Astrocyte of the spinal cord (primary cell): ENCODE measurements around the gene ZBTB20.
A peak's percentile ranks its signal among the peaks of the same experiment; 100 is the strongest.

ENCODE experiments used
- DNase-seq: peaks from one replicate; pipeline ENCODE4 v3.0.0; 2011; ENCODE audit warnings: low read depth, low spot score
- H3K4me3 ChIP-seq: 2 replicates; pipeline ENCODE4 v1.5.1; 2011; ENCODE audit warnings: low read depth, mild to moderate bottlenecking, low read length, moderate library complexity
- CTCF ChIP-seq: IDR thresholded peaks from 2 replicates; pipeline ENCODE4 v1.5.1; 2012; ENCODE audit warnings: low read depth, mild to moderate bottlenecking, low read length, inconsistent platforms
- in situ Hi-C: cut with HindIII; loops from 2 replicates; pipeline ENCODE4 v1.10.0; 2017; ENCODE audit warnings: low sequenced_read_pairs

Gene ZBTB20

GRCh38 chr3:114929971-114930732 lies 216.9 kb downstream of the ZBTB20 start:
- TF ChIP-seq CTCF: no peak
- no peak overlapping the region for H3K4me3 ChIP-seq
- no peak for DNase-seq
- in situ Hi-C loops: no loop called here

- in situ Hi-C loops: no loop called here
Measured at GRCh38 chr3:114928989-114929640, 218.0 kb downstream of the ZBTB20 start.

GRCh38 chr3:114904633-114905032 lies 242.5 kb downstream of the ZBTB20 start:
- no peak overlapping the region for H3K4me3 ChIP-seq
- no peak for TF ChIP-seq CTCF
- in situ Hi-C loops: no loop called here
- no peak for DNase-seq

More at GRCh38 chr3:114928989-114929640, 218.0 kb downstream of the ZBTB20 start:
- TF ChIP-seq CTCF: no peak
- no peak overlapping the region for H3K4me3 ChIP-seq
- DNase-seq: no peak

GRCh38 chr3:114903213-114903612 lies 243.9 kb downstream of the ZBTB20 start:
- DNase-seq: no peak
- TF ChIP-seq CTCF: no peak
- H3K4me3 ChIP-seq: no peak overlapping the region
- in situ Hi-C loops: no loop called here

- in situ Hi-C loops: no loop called here
- TF ChIP-seq CTCF: no peak
- no peak overlapping the region for H3K4me3 ChIP-seq
- DNase-seq: no peak
Measured at GRCh38 chr3:114902691-114903101, 244.4 kb downstream of the ZBTB20 start.

GRCh38 chr3:114900908-114901307 lies 246.2 kb downstream of the ZBTB20 start:
- TF ChIP-seq CTCF: no peak
- in situ Hi-C loops: no loop called here
- H3K4me3 ChIP-seq: peak overlapping the region; percentile 24
- no peak for DNase-seq
